ENCODE data around the gene TRUB1.

Gene TRUB1

GRCh38 chr10:114990991-114991390 is 53.0 kb downstream of the TRUB1 start:
- DNase-seq (ENCODE audit: low read depth): no peak
- TF ChIP-seq CTCF (IDR thresholded peaks at IDR 0.05; ENCODE audit: low read depth, low read length, missing control alignments): no peak
- H3K4me3 ChIP-seq (ENCODE audit: low read depth, low read length): no peak overlapping the region

GRCh38 chr10:114992189-114992775 is 54.3 kb downstream of the TRUB1 start:
- no peak for DNase-seq (ENCODE audit: low read depth)
- H3K4me3 ChIP-seq (ENCODE audit: low read depth, low read length): no peak overlapping the region
- no peak for TF ChIP-seq CTCF (IDR thresholded peaks at IDR 0.05; ENCODE audit: low read depth, low read length, missing control alignments)

- no peak for TF ChIP-seq CTCF (IDR thresholded peaks at IDR 0.05; ENCODE audit: low read depth, low read length, missing control alignments)
- H3K4me3 ChIP-seq (ENCODE audit: low read depth, low read length): no peak overlapping the region
- DNase-seq (ENCODE audit: low read depth): no peak
These were observed 57.7 kb downstream of the TRUB1 start for GRCh38 chr10:114995468-114996247.

- H3K4me3 ChIP-seq (ENCODE audit: low read depth, low read length): no peak overlapping the region
- no peak for DNase-seq (ENCODE audit: low read depth)
- no peak for TF ChIP-seq CTCF (IDR thresholded peaks at IDR 0.05; ENCODE audit: low read depth, low read length, missing control alignments)
These were observed 58.5 kb downstream of the TRUB1 start for GRCh38 chr10:114996542-114996941.

GRCh38 chr10:114998993-114999392 is 61.0 kb downstream of the TRUB1 start:
- H3K4me3 ChIP-seq (ENCODE audit: low read depth, low read length): no peak overlapping the region
- DNase-seq (ENCODE audit: low read depth): no peak
- no peak for TF ChIP-seq CTCF (IDR thresholded peaks at IDR 0.05; ENCODE audit: low read depth, low read length, missing control alignments)

GRCh38 chr10:115001506-115002381 is 63.7 kb downstream of the TRUB1 start:
- no peak overlapping the region for H3K4me3 ChIP-seq (ENCODE audit: low read depth, low read length)
- DNase-seq (ENCODE audit: low read depth): no peak
- no peak for TF ChIP-seq CTCF (IDR thresholded peaks at IDR 0.05; ENCODE audit: low read depth, low read length, missing control alignments)

Measured in GM12864 (cell line).